Mesenchymal stem cell (in vitro differentiated cells and primary cell): ENCODE measurements around the gene TRMO.

Source experiments
- DNase-seq: peaks from one replicate; pipeline ENCODE4 v3.0.0-alpha.2; 2013
- H2AFZ ChIP-seq: one replicate; pipeline ENCODE4 v1.6.1; 2013; ENCODE audit warnings: low read depth, mild to moderate bottlenecking, control low read depth, inconsistent platforms, low read length, moderate library complexity
- H2AK5ac ChIP-seq: 2 replicates; pipeline ENCODE4 v1.6.1; 2013; ENCODE audit warnings: low read length, moderate library complexity, mild to moderate bottlenecking, inconsistent platforms; ENCODE audit not compliant: severe bottlenecking
- H2BK120ac ChIP-seq: one replicate; pipeline ENCODE4 v1.6.1; 2013; ENCODE audit warnings: low read depth, mild to moderate bottlenecking, inconsistent platforms, low read length, moderate library complexity
- H2BK12ac ChIP-seq, 2 experiments: one replicate each; pipeline ENCODE4 v1.6.1; 2013; ENCODE audit warnings: inconsistent platforms in 2 of 2, low read length in 2 of 2, mild to moderate bottlenecking in 2 of 2, moderate library complexity in 2 of 2, control low read depth in 1 of 2
- H2BK15ac ChIP-seq: one replicate; pipeline ENCODE4 v1.6.1; 2013; ENCODE audit warnings: mild to moderate bottlenecking, low read depth, inconsistent platforms; ENCODE audit not compliant: poor library complexity, severe bottlenecking
- H2BK5ac ChIP-seq: 2 replicates; pipeline ENCODE4 v1.6.1; 2013; ENCODE audit warnings: low read depth, mild to moderate bottlenecking, low read length, control low read depth, inconsistent platforms; ENCODE audit not compliant: poor library complexity, severe bottlenecking
- H3K14ac ChIP-seq, 2 experiments: one replicate each; pipeline ENCODE4 v1.6.1; 2013; ENCODE audit warnings: inconsistent platforms in 2 of 2, low read length in 2 of 2, control low read depth in 1 of 2, mild to moderate bottlenecking in 1 of 2, moderate library complexity in 1 of 2
- H3K18ac ChIP-seq, 2 experiments: one replicate each; pipeline ENCODE4 v1.6.1; 2013; ENCODE audit warnings: inconsistent platforms in 2 of 2, low read length in 2 of 2, control low read depth in 1 of 2, low read depth in 1 of 2, mild to moderate bottlenecking in 1 of 2
- H3K23ac ChIP-seq, 2 experiments: one replicate each; pipeline ENCODE4 v1.6.1; 2013; ENCODE audit warnings: inconsistent platforms in 2 of 2, low read length in 2 of 2, mild to moderate bottlenecking in 2 of 2, moderate library complexity in 2 of 2, control low read depth in 1 of 2
- H3K27ac ChIP-seq: 2 replicates; pipeline ENCODE4 v1.5.1; 2013; ENCODE audit warnings: mild to moderate bottlenecking, moderate library complexity, low read length, control low read depth, inconsistent platforms; ENCODE audit not compliant: poor library complexity, severe bottlenecking
- H3K27me3 ChIP-seq, 2 experiments: 2 replicates each; pipeline versions ENCODE4 v1.6.1 to v1.7.0; 2013; ENCODE audit warnings: low read length in 2 of 2, mild to moderate bottlenecking in 2 of 2, moderate library complexity in 2 of 2, control low read depth in 1 of 2, inconsistent platforms in 1 of 2; ENCODE audit not compliant: control insufficient read depth in 1 of 2, insufficient read depth in 1 of 2
- H3K36me3 ChIP-seq, 2 experiments: 2 replicates each; pipeline versions ENCODE4 v1.6.1 to v1.7.0; 2013; ENCODE audit warnings: low read length in 2 of 2, control low read depth in 1 of 2, inconsistent platforms in 1 of 2, low read depth in 1 of 2, mild to moderate bottlenecking in 1 of 2; ENCODE audit not compliant: insufficient read depth in 2 of 2, control insufficient read depth in 1 of 2
- H3K4ac ChIP-seq, 2 experiments: one replicate each; pipeline ENCODE4 v1.6.1; 2013; ENCODE audit warnings: inconsistent platforms in 2 of 2, low read length in 2 of 2, mild to moderate bottlenecking in 2 of 2, moderate library complexity in 2 of 2, control low read depth in 1 of 2, low read depth in 1 of 2
- H3K4me1 ChIP-seq: 2 replicates; pipeline ENCODE4 v1.6.1; 2013; ENCODE audit warnings: low read depth, low read length, control low read depth; ENCODE audit not compliant: control insufficient read depth, insufficient read depth
- H3K4me2 ChIP-seq: 2 replicates; pipeline ENCODE4 v1.6.1; 2013; ENCODE audit warnings: low read length, mild to moderate bottlenecking, inconsistent platforms; ENCODE audit not compliant: poor library complexity, severe bottlenecking
- H3K4me3 ChIP-seq, 2 experiments: 2 replicates each; pipeline versions ENCODE4 v1.5.1 to v1.7.0; 2013; ENCODE audit warnings: low read length in 2 of 2, mild to moderate bottlenecking in 2 of 2, control low read depth in 1 of 2, low read depth in 1 of 2; ENCODE audit not compliant: insufficient read depth in 1 of 2
- H3K79me1 ChIP-seq: replicated peaks from 2 replicates; pipeline ENCODE4 v1.6.1; 2013; ENCODE audit warnings: mild to moderate bottlenecking, control low read depth, low read length, inconsistent platforms; ENCODE audit not compliant: poor library complexity, severe bottlenecking
- H3K9ac ChIP-seq: 2 replicates; pipeline ENCODE4 v1.7.0; 2013; ENCODE audit warnings: mild to moderate bottlenecking, low read length, moderate library complexity
- H3K9me3 ChIP-seq: 2 replicates; pipeline ENCODE4 v1.7.0; 2013; ENCODE audit warnings: mild to moderate bottlenecking, low read length; ENCODE audit not compliant: control insufficient read depth
- H4K8ac ChIP-seq: one replicate; pipeline ENCODE4 v1.6.1; 2013; ENCODE audit warnings: inconsistent platforms, mild to moderate bottlenecking, low read length, moderate library complexity
- H4K91ac ChIP-seq: one replicate; pipeline ENCODE4 v1.6.1; 2013; ENCODE audit warnings: mild to moderate bottlenecking, low read length, inconsistent platforms
- WGBS: methylation state at CpG from one replicate; pipeline ENCODE4 v1.1.7; 2013; ENCODE audit warnings: mixed read lengths; 5-methylcytosine and 5-hydroxymethylcytosine counted together

Gene TRMO

DNA sequence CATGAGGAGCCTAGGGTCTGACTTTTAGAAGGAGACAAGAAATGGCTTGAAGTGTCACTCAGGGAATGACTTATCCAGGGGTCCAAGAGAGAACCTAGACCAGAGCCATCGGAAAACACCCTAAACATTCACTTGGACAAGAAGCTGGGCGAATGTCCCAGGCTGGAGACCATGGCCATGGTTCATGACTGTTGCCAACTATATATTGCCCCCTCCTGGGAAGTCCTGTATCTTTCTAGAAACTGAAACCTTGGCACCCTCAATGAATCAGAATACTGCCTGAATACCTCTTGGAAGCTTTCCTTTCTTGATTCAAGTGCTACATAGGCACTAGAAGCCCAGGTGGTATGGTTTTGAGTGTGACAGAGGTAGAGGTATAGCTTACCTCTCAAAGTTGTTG lies 29.9 kb downstream of the TRMO start:
- H3K9ac ChIP-seq: no peak overlapping the region
- H3K18ac ChIP-seq: no peak overlapping the region
- H3K23ac ChIP-seq: no peak overlapping the region
- DNase-seq: no peak
- peaks cover 0 to 6% of the 10 kb centered on the region in 2 experiments for H3K36me3 ChIP-seq
- no peaks in the 10 kb centered on the region for H3K79me1 ChIP-seq
- no peak overlapping the region for H3K27ac ChIP-seq
- no peak overlapping the region for H4K8ac ChIP-seq
- H3K9me3 ChIP-seq: peaks cover 9% of the 10 kb centered on the region
- no peak overlapping the region for H3K4me2 ChIP-seq
- H2BK120ac ChIP-seq: no peak overlapping the region
- H3K4me1 ChIP-seq: peaks cover 4% of the 10 kb centered on the region
- H2BK12ac ChIP-seq: no peak overlapping the region
- H2AK5ac ChIP-seq: no peak overlapping the region
- WGBS: 86% methylated on average over 2 of the region's 2 CpGs
- H4K91ac ChIP-seq: no peak overlapping the region
- H3K4ac ChIP-seq: no peak overlapping the region
- H2BK5ac ChIP-seq: no peak overlapping the region
- no peak overlapping the region for H3K14ac ChIP-seq
- H3K4me3 ChIP-seq: no peak overlapping the region
- no peak overlapping the region for H2BK15ac ChIP-seq
- H2AFZ ChIP-seq: no peak overlapping the region
- no peaks in the 10 kb centered on the region for H3K27me3 ChIP-seq

GRCh38 chr9:97891736-97892135 lies 30.6 kb downstream of the TRMO start:
- H4K8ac ChIP-seq: no peak overlapping the region
- peaks cover 4% of the 10 kb centered on the region for H3K4me1 ChIP-seq
- H3K27ac ChIP-seq: no peak overlapping the region
- H3K79me1 ChIP-seq: no peaks in the 10 kb centered on the region
- no peak overlapping the region for H3K18ac ChIP-seq
- no peak overlapping the region for H2BK12ac ChIP-seq
- H2BK5ac ChIP-seq: no peak overlapping the region
- no peak overlapping the region for H2BK120ac ChIP-seq
- no peak overlapping the region for H2AFZ ChIP-seq
- H3K14ac ChIP-seq: no peak overlapping the region
- peaks cover 9% of the 10 kb centered on the region for H3K9me3 ChIP-seq
- no peak overlapping the region for H2BK15ac ChIP-seq
- H3K27me3 ChIP-seq: no peaks in the 10 kb centered on the region
- H2AK5ac ChIP-seq: no peak overlapping the region
- no peak overlapping the region for H3K4me2 ChIP-seq
- 88% methylated on average over 5 of the region's 5 CpGs for WGBS
- DNase-seq: no peak
- H3K9ac ChIP-seq: no peak overlapping the region
- H3K4me3 ChIP-seq: no peak overlapping the region
- no peak overlapping the region for H3K4ac ChIP-seq
- peaks cover 0 to 6% of the 10 kb centered on the region in 2 experiments for H3K36me3 ChIP-seq
- H4K91ac ChIP-seq: no peak overlapping the region
- H3K23ac ChIP-seq: no peak overlapping the region

DNA sequence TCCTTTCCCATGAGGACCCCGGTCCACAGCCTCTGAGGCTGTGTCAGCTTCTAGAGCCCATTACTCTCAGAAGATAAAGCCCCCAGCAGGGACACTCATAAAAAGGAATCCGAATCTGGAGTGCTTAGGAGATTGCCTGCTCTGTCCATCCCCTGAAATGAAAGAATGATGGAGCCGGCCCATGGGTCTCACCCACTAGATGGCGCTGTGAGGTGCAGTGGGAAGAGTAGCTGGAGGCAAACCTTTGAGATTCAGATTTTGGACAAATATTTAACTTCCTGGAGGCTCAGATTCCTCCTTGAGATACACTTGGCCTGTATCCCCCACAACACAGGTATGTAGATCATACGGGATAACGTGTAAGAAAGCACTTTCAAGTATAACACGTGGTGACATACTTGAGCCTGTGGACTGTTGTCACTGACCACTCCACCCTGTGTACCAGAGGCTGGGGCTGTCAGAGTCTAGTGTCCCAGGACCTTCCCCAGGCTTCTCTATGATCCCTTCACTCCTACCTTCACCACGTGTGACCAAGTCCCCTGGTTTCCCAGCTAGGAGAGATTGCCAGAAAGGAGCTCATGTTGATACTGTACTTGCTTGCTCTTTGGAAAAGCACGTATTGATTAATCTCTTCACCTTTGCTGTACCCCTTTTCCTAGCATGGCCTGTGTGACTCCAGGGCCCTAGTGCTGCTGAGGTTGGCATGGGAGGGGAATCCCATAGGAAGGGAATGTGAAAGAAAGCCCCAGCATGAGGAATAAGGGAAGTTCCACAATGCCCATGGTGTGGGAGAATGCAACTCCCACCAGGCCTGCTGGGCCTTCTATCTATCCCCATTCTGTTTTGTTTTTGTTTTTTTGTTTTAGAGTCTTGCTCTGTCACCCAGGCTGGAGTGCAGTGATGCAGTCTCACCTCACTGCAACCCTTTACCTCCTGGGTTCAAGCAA lies 32.1 kb downstream of the TRMO start:
- H4K8ac ChIP-seq: no peak overlapping the region
- no peak overlapping the region for H3K4ac ChIP-seq
- no peaks in the 10 kb centered on the region for H3K27me3 ChIP-seq
- no peak overlapping the region for H3K14ac ChIP-seq
- peak; percentile 6 for DNase-seq
- H2BK5ac ChIP-seq: no peak overlapping the region
- H3K4me3 ChIP-seq: no peak overlapping the region
- H3K4me1 ChIP-seq: peaks cover 4% of the 10 kb centered on the region
- H2AK5ac ChIP-seq: no peak overlapping the region
- no peaks in the 10 kb centered on the region for H3K36me3 ChIP-seq
- H3K9ac ChIP-seq: no peak overlapping the region
- no peak overlapping the region for H3K18ac ChIP-seq
- 40% methylated on average over 9 of the region's 9 CpGs for WGBS
- H2BK120ac ChIP-seq: no peak overlapping the region
- no peak overlapping the region for H3K4me2 ChIP-seq
- no peak overlapping the region for H3K27ac ChIP-seq
- no peak overlapping the region for H3K23ac ChIP-seq
- peaks cover 9% of the 10 kb centered on the region for H3K9me3 ChIP-seq
- no peaks in the 10 kb centered on the region for H3K79me1 ChIP-seq
- no peak overlapping the region for H4K91ac ChIP-seq
- no peak overlapping the region for H2AFZ ChIP-seq
- H2BK15ac ChIP-seq: no peak overlapping the region
- H2BK12ac ChIP-seq: no peak overlapping the region

DNA sequence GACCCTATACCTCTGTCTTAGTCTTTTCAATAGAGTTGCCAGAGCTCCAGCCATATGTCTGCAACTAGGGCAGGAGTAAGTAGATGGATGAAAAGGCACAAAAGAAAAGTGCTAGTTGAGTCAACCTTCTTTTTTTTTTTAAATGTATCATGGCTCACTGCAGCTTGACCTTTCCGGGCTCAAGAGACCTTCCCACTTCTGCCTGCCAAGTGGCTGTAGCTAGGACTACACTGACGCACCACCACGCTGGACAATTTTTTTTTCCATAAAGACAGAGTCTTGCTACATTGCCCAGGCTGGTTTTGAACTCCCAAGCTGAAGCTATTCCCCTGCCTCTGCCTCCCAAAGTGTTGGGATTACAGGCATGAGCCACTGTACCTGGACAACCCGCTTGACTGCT lies 42.0 kb downstream of the TRMO start:
- Histone ChIP-seq H3K27ac (no peak overlapping the region), H2BK15ac (no peak overlapping the region), H3K79me1 (no peaks in the 10 kb centered on the region), H3K9ac (no peak overlapping the region), H3K4me3 (no peak overlapping the region), H3K14ac (no peak overlapping the region), H3K4me2 (no peak overlapping the region), H3K9me3 (no peaks in the 10 kb centered on the region), H3K18ac (no peak overlapping the region), H3K23ac (no peak overlapping the region), H3K36me3 (no peaks in the 10 kb centered on the region), H2AK5ac (peak overlapping the region; percentile 78), H2BK5ac (no peak overlapping the region), H2BK12ac (no peak overlapping the region), H2BK120ac (no peak overlapping the region), H2AFZ (no peak overlapping the region), H4K91ac (no peak overlapping the region), H3K4ac (no peak overlapping the region), H3K27me3 (no peaks in the 10 kb centered on the region), H3K4me1 (peaks cover 8% of the 10 kb centered on the region), H4K8ac (no peak overlapping the region)
- DNase-seq: peak; percentile 15
- 85% methylated on average over 4 of the region's 4 CpGs for WGBS
